ENCODE measurements around the gene MOCS3.

DNA sequence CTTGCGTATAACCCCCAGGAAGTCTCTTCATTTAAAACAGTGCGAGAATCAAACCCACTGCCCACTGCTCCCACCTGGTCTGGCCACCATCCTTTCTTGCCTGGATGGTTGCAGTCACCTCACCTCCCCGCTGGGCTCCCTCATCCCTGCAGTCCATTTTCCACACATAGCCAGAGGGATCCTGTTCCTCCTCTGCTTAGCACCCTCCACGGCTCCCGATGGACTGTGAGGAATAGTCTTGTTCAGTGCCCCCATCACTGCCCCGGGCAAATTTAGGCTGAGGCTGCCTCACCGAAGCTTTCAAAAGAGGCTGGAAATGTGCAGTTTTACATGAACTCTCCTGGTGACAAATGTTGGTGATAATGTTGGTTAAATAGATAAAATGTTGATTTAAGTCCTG, 46.6 kb downstream of the MOCS3 start:
- TF ChIP-seq, protein P1, sequence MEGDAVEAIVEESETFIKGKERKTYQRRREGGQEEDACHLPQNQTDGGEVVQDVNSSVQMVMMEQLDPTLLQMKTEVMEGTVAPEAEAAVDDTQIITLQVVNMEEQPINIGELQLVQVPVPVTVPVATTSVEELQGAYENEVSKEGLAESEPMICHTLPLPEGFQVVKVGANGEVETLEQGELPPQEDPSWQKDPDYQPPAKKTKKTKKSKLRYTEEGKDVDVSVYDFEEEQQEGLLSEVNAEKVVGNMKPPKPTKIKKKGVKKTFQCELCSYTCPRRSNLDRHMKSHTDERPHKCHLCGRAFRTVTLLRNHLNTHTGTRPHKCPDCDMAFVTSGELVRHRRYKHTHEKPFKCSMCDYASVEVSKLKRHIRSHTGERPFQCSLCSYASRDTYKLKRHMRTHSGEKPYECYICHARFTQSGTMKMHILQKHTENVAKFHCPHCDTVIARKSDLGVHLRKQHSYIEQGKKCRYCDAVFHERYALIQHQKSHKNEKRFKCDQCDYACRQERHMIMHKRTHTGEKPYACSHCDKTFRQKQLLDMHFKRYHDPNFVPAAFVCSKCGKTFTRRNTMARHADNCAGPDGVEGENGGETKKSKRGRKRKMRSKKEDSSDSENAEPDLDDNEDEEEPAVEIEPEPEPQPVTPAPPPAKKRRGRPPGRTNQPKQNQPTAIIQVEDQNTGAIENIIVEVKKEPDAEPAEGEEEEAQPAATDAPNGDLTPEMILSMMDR (IDR thresholded peaks at IDR 0.05) = no peak
- TF ChIP-seq POLR2A (IDR thresholded peaks at IDR 0.05) = no peak
